Mesenchymal stem cell (in vitro differentiated cells and primary cell): ENCODE data around the gene SIGLECL1.
"Not testable (repeated sequence)": the region's sequence is repeated elsewhere in the genome, so short reads cannot be mapped to it uniquely, and the experiment has no call there.

ENCODE experiments used
- DNase-seq: peaks from one replicate; pipeline ENCODE4 v3.0.0-alpha.2; 2013
- H2AFZ ChIP-seq: one replicate; pipeline ENCODE4 v1.6.1; 2013; ENCODE audit warnings: low read depth, mild to moderate bottlenecking, control low read depth, inconsistent platforms, low read length, moderate library complexity
- H2AK5ac ChIP-seq: 2 replicates; pipeline ENCODE4 v1.6.1; 2013; ENCODE audit warnings: low read length, moderate library complexity, mild to moderate bottlenecking, inconsistent platforms; ENCODE audit not compliant: severe bottlenecking
- H2BK120ac ChIP-seq: one replicate; pipeline ENCODE4 v1.6.1; 2013; ENCODE audit warnings: low read depth, mild to moderate bottlenecking, inconsistent platforms, low read length, moderate library complexity
- H2BK12ac ChIP-seq, 2 experiments: one replicate each; pipeline ENCODE4 v1.6.1; 2013; ENCODE audit warnings: inconsistent platforms in 2 of 2, low read length in 2 of 2, mild to moderate bottlenecking in 2 of 2, moderate library complexity in 2 of 2, control low read depth in 1 of 2
- H2BK15ac ChIP-seq: one replicate; pipeline ENCODE4 v1.6.1; 2013; ENCODE audit warnings: mild to moderate bottlenecking, low read depth, inconsistent platforms; ENCODE audit not compliant: poor library complexity, severe bottlenecking
- H2BK5ac ChIP-seq: 2 replicates; pipeline ENCODE4 v1.6.1; 2013; ENCODE audit warnings: low read depth, mild to moderate bottlenecking, low read length, control low read depth, inconsistent platforms; ENCODE audit not compliant: poor library complexity, severe bottlenecking
- H3K14ac ChIP-seq, 2 experiments: one replicate each; pipeline ENCODE4 v1.6.1; 2013; ENCODE audit warnings: inconsistent platforms in 2 of 2, low read length in 2 of 2, control low read depth in 1 of 2, mild to moderate bottlenecking in 1 of 2, moderate library complexity in 1 of 2
- H3K18ac ChIP-seq, 2 experiments: one replicate each; pipeline ENCODE4 v1.6.1; 2013; ENCODE audit warnings: inconsistent platforms in 2 of 2, low read length in 2 of 2, control low read depth in 1 of 2, low read depth in 1 of 2, mild to moderate bottlenecking in 1 of 2
- H3K23ac ChIP-seq, 2 experiments: one replicate each; pipeline ENCODE4 v1.6.1; 2013; ENCODE audit warnings: inconsistent platforms in 2 of 2, low read length in 2 of 2, mild to moderate bottlenecking in 2 of 2, moderate library complexity in 2 of 2, control low read depth in 1 of 2
- H3K27ac ChIP-seq: 2 replicates; pipeline ENCODE4 v1.5.1; 2013; ENCODE audit warnings: mild to moderate bottlenecking, moderate library complexity, low read length, control low read depth, inconsistent platforms; ENCODE audit not compliant: poor library complexity, severe bottlenecking
- H3K27me3 ChIP-seq, 2 experiments: 2 replicates each; pipeline versions ENCODE4 v1.6.1 to v1.7.0; 2013; ENCODE audit warnings: low read length in 2 of 2, mild to moderate bottlenecking in 2 of 2, moderate library complexity in 2 of 2, control low read depth in 1 of 2, inconsistent platforms in 1 of 2; ENCODE audit not compliant: control insufficient read depth in 1 of 2, insufficient read depth in 1 of 2
- H3K36me3 ChIP-seq, 2 experiments: 2 replicates each; pipeline versions ENCODE4 v1.6.1 to v1.7.0; 2013; ENCODE audit warnings: low read length in 2 of 2, control low read depth in 1 of 2, inconsistent platforms in 1 of 2, low read depth in 1 of 2, mild to moderate bottlenecking in 1 of 2; ENCODE audit not compliant: insufficient read depth in 2 of 2, control insufficient read depth in 1 of 2
- H3K4ac ChIP-seq, 2 experiments: one replicate each; pipeline ENCODE4 v1.6.1; 2013; ENCODE audit warnings: inconsistent platforms in 2 of 2, low read length in 2 of 2, mild to moderate bottlenecking in 2 of 2, moderate library complexity in 2 of 2, control low read depth in 1 of 2, low read depth in 1 of 2
- H3K4me1 ChIP-seq: 2 replicates; pipeline ENCODE4 v1.6.1; 2013; ENCODE audit warnings: low read depth, low read length, control low read depth; ENCODE audit not compliant: control insufficient read depth, insufficient read depth
- H3K4me2 ChIP-seq: 2 replicates; pipeline ENCODE4 v1.6.1; 2013; ENCODE audit warnings: low read length, mild to moderate bottlenecking, inconsistent platforms; ENCODE audit not compliant: poor library complexity, severe bottlenecking
- H3K4me3 ChIP-seq, 2 experiments: 2 replicates each; pipeline versions ENCODE4 v1.5.1 to v1.7.0; 2013; ENCODE audit warnings: low read length in 2 of 2, mild to moderate bottlenecking in 2 of 2, control low read depth in 1 of 2, low read depth in 1 of 2; ENCODE audit not compliant: insufficient read depth in 1 of 2
- H3K79me1 ChIP-seq: replicated peaks from 2 replicates; pipeline ENCODE4 v1.6.1; 2013; ENCODE audit warnings: mild to moderate bottlenecking, control low read depth, low read length, inconsistent platforms; ENCODE audit not compliant: poor library complexity, severe bottlenecking
- H3K9ac ChIP-seq: 2 replicates; pipeline ENCODE4 v1.7.0; 2013; ENCODE audit warnings: mild to moderate bottlenecking, low read length, moderate library complexity
- H3K9me3 ChIP-seq: 2 replicates; pipeline ENCODE4 v1.7.0; 2013; ENCODE audit warnings: mild to moderate bottlenecking, low read length; ENCODE audit not compliant: control insufficient read depth
- H4K8ac ChIP-seq: one replicate; pipeline ENCODE4 v1.6.1; 2013; ENCODE audit warnings: inconsistent platforms, mild to moderate bottlenecking, low read length, moderate library complexity
- H4K91ac ChIP-seq: one replicate; pipeline ENCODE4 v1.6.1; 2013; ENCODE audit warnings: mild to moderate bottlenecking, low read length, inconsistent platforms
- WGBS: methylation state at CpG from one replicate; pipeline ENCODE4 v1.1.7; 2013; ENCODE audit warnings: mixed read lengths; 5-methylcytosine and 5-hydroxymethylcytosine counted together

Gene SIGLECL1

DNA sequence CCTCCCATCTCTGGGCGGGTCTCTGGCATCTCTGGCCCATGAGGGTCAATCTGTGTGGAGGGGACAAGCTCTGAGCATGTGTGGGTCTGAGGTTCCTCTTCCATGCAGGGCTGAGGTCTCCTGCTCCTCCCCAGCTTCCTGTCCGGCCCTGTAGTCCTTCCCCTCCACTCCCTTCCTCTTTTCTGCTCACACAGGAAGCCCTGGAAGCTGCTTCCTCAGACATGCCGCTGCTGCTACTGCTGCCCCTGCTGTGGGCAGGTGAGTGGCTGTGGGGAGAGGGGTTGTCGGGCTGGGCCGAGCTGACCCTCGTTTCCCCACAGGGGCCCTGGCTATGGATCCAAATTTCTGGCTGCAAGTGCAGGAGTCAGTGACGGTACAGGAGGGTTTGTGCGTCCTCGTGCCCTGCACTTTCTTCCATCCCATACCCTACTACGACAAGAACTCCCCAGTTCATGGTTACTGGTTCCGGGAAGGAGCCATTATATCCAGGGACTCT, 25.9 kb upstream of the SIGLECL1 start, which contains the start of gene CD33:
CD33 (plus strand) TSS at position 183 of the 496 bp plus-strand sequence; CDS start at position 222, 39 bp downstream.
- not testable (repeated sequence) for H3K4me2 ChIP-seq, H2AK5ac ChIP-seq, DNase-seq, H4K91ac ChIP-seq, H2BK15ac ChIP-seq, H2AFZ ChIP-seq, H3K14ac ChIP-seq, H3K4ac ChIP-seq, H3K27ac ChIP-seq, H3K23ac ChIP-seq, H2BK5ac ChIP-seq, H2BK120ac ChIP-seq, H3K18ac ChIP-seq, H3K4me1 ChIP-seq, H3K9ac ChIP-seq, H3K79me1 ChIP-seq, H3K36me3 ChIP-seq, H3K9me3 ChIP-seq, H2BK12ac ChIP-seq, H3K4me3 ChIP-seq, H4K8ac ChIP-seq
- H3K27me3 ChIP-seq = peaks cover 0 to 10% of the 10 kb centered on the region in 2 experiments
- 74% methylated on average over 10 of the region's 11 CpGs for WGBS

DNA sequence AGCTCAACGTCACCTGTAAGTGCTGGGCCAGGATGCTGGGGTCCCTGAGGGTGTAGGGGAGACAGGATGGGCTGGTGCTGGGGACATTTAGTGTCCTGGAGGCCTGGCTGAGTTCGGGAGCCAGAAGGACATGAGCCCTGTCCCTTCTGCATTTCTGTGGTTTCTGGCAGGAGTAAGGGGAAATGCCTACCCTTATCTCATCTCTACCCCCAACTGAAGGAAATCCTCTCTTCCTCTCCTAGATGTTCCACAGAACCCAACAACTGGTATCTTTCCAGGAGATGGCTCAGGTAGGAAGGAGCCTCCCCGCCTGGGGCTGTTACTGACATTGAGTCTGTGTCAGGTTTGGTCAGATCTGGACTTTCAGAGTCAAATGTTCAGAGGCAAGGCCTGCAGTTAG, 24.8 kb upstream of the SIGLECL1 start:
- no peak overlapping the region for H3K14ac ChIP-seq
- no peak overlapping the region for H3K4ac ChIP-seq
- no peak overlapping the region for H3K23ac ChIP-seq
- WGBS = 47% methylated on average over 2 of the region's 3 CpGs
- H3K9me3 ChIP-seq = no peaks in the 10 kb centered on the region
- no peak overlapping the region for H3K27ac ChIP-seq
- H2AK5ac ChIP-seq = no peak overlapping the region
- no peak overlapping the region for H4K8ac ChIP-seq
- peaks cover 0 to 7% of the 10 kb centered on the region in 2 experiments for H3K27me3 ChIP-seq
- no peak overlapping the region for H2BK12ac ChIP-seq
- H3K9ac ChIP-seq = no peak overlapping the region
- no peak overlapping the region for H3K18ac ChIP-seq
- no peak overlapping the region for H4K91ac ChIP-seq
- no peak for DNase-seq
- no peaks in the 10 kb centered on the region for H3K79me1 ChIP-seq
- no peak overlapping the region for H2AFZ ChIP-seq
- H3K4me2 ChIP-seq = no peak overlapping the region
- H3K4me1 ChIP-seq = no peaks in the 10 kb centered on the region
- no peak overlapping the region for H2BK5ac ChIP-seq
- H2BK120ac ChIP-seq = no peak overlapping the region
- H2BK15ac ChIP-seq = no peak overlapping the region
- no peak overlapping the region for H3K4me3 ChIP-seq
- H3K36me3 ChIP-seq = no peaks in the 10 kb centered on the region

DNA sequence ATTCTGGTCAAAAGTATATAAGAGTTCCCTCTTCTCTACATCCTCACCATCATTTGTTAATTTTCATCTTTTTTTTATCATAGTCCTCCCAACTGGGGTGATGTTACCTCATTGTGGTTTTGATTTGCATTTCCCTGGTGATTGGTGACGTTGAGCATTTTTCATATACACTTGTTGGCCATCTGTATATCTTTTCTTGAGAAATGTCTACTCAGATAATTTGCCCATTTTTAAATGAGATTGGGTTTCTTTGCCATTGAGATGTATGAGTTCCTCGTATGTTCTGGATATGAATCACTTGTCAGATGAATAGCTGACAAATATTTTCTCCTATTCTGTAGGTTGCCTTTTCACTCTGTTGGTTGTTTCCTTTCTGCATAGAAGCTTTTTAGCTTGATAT, 23.6 kb upstream of the SIGLECL1 start:
- Histone ChIP-seq H3K27ac (no peak overlapping the region), H2BK12ac (no peak overlapping the region), H3K79me1 (no peaks in the 10 kb centered on the region), H3K14ac (no peak overlapping the region), H2BK120ac (no peak overlapping the region), H3K9me3 (no peaks in the 10 kb centered on the region), H3K18ac (no peak overlapping the region), H2BK15ac (no peak overlapping the region), H3K27me3 (peaks cover 0 to 7% of the 10 kb centered on the region in 2 experiments), H3K23ac (no peak overlapping the region), H3K4me3 (no peak overlapping the region), H3K36me3 (no peaks in the 10 kb centered on the region), H2AK5ac (no peak overlapping the region), H3K4ac (no peak overlapping the region), H3K4me1 (no peaks in the 10 kb centered on the region), H2BK5ac (no peak overlapping the region), H2AFZ (no peak overlapping the region), H4K8ac (no peak overlapping the region), H3K4me2 (no peak overlapping the region), H3K9ac (no peak overlapping the region), H4K91ac (no peak overlapping the region)
- DNase-seq = no peak
- 20% methylated on average over 1 of the region's 2 CpGs for WGBS

DNA sequence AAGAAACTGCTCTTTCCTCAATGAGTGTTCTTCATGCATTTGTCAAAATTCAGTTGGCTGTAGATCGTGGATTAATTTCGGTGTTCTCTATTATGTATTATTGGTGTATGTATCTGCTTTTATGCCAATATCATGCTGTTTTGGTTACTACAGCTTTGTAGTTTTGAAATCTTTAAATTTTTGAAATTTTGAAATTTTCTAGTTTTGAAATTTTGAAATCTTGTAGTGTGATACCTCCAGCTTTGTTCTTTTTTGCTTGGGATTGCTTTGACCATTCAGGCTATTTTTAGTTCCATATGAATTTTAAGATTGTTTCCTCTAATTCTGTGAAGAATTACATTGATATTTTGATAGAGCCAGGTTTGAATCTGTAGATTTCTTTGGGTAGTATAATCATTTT, 22.9 kb upstream of the SIGLECL1 start:
- H3K4ac ChIP-seq = no peak overlapping the region
- no peak overlapping the region for H4K91ac ChIP-seq
- H3K14ac ChIP-seq = no peak overlapping the region
- H3K23ac ChIP-seq = no peak overlapping the region
- no peaks in the 10 kb centered on the region for H3K9me3 ChIP-seq
- no peak overlapping the region for H2BK15ac ChIP-seq
- no peak overlapping the region for H2BK120ac ChIP-seq
- 84% methylated on average over 2 of the region's 2 CpGs for WGBS
- no peak overlapping the region for H3K9ac ChIP-seq
- H3K4me1 ChIP-seq = no peaks in the 10 kb centered on the region
- H3K79me1 ChIP-seq = no peaks in the 10 kb centered on the region
- H4K8ac ChIP-seq = no peak overlapping the region
- no peak overlapping the region for H3K27ac ChIP-seq
- no peaks in the 10 kb centered on the region for H3K36me3 ChIP-seq
- H3K27me3 ChIP-seq = peaks cover 0 to 7% of the 10 kb centered on the region in 2 experiments
- H3K4me3 ChIP-seq = no peak overlapping the region
- H2AFZ ChIP-seq = no peak overlapping the region
- H3K18ac ChIP-seq = no peak overlapping the region
- H2BK12ac ChIP-seq = no peak overlapping the region
- DNase-seq = no peak
- H2BK5ac ChIP-seq = no peak overlapping the region
- H2AK5ac ChIP-seq = no peak overlapping the region
- H3K4me2 ChIP-seq = no peak overlapping the region
